ENCODE results near the gene KCNIP4.

GRCh38 chr4:21366840-21367239, 581.7 kb downstream of the KCNIP4 start:
- TF ChIP-seq REST (IDR thresholded peaks at IDR 0.05; ENCODE audit: insufficient replicate concordance, low read depth) (no peak), CTCF (IDR thresholded peaks at IDR 0.05; ENCODE audit: insufficient read depth, low read length) (no peak), POLR2AphosphoS5 (IDR thresholded peaks at IDR 0.05; ENCODE audit: low read depth) (no peak), GABPA (IDR thresholded peaks at IDR 0.05; ENCODE audit: low read depth) (no peak), SPI1 (IDR thresholded peaks at IDR 0.05; ENCODE audit: borderline replicate concordance, low read depth) (no peak)

Data from HL-60 (cell line).